DND-41 (cell line): ENCODE measurements around the gene COL19A1.

ENCODE experiments used
- ATAC-seq: fragments of 200-7000 bp; cut with Tn5 transposase; 3 replicates; pipeline ENCODE4 v1.9.1; 2021; ENCODE audit warnings: low read depth; ENCODE audit not compliant: insufficient read depth
- DNase-seq: peaks from one replicate; pipeline ENCODE4 v3.0.0-alpha.2; 2020
- H2AFZ ChIP-seq: 2 replicates; pipeline ENCODE4 v1.6.0; 2012; ENCODE audit warnings: low read depth, low read length
- H3K27ac ChIP-seq: 2 replicates; pipeline ENCODE4 v1.5.1; 2012; ENCODE audit warnings: low read length, inconsistent platforms
- H3K27me3 ChIP-seq: fragments of 200-600 bp; sonication (generic); 2 replicates; pipeline ENCODE4 v1.6.0; 2012; ENCODE audit warnings: low read length, mild to moderate bottlenecking, inconsistent platforms; ENCODE audit not compliant: insufficient read depth, poor library complexity
- H3K36me3 ChIP-seq: 2 replicates; pipeline ENCODE4 v1.5.1; 2012; ENCODE audit warnings: low read length, inconsistent platforms; ENCODE audit not compliant: insufficient read depth
- H3K4me1 ChIP-seq: 2 replicates; pipeline ENCODE4 v1.5.1; 2012; ENCODE audit warnings: mild to moderate bottlenecking, low read length; ENCODE audit not compliant: insufficient read depth
- H3K4me2 ChIP-seq: 2 replicates; pipeline ENCODE4 v1.6.0; 2012; ENCODE audit warnings: mild to moderate bottlenecking, moderate library complexity, low read length, inconsistent platforms; ENCODE audit not compliant: insufficient read depth
- H3K4me3 ChIP-seq, 2 experiments: fragments of 200-600 bp in 1 of 2; shearing (Covaris generic) in 1 of 2; 2 replicates each; pipeline ENCODE4 v1.5.1; 2012 to 2016; ENCODE audit warnings: inconsistent platforms in 2 of 2, low read length in 2 of 2, mild to moderate bottlenecking in 2 of 2, low read depth in 1 of 2, moderate library complexity in 1 of 2
- H3K79me2 ChIP-seq: 2 replicates; pipeline ENCODE4 v1.6.0; 2012; ENCODE audit warnings: low read length, inconsistent platforms; ENCODE audit not compliant: insufficient read depth
- H3K9ac ChIP-seq: 2 replicates; pipeline ENCODE4 v1.6.0; 2012; ENCODE audit warnings: low read depth, mild to moderate bottlenecking, inconsistent platforms, low read length, moderate library complexity
- H3K9me3 ChIP-seq: 2 replicates; pipeline ENCODE4 v1.5.1; 2012; ENCODE audit warnings: low read length, moderate library complexity, mild to moderate bottlenecking, inconsistent platforms; ENCODE audit not compliant: insufficient read depth, severe bottlenecking
- H4K20me1 ChIP-seq: 2 replicates; pipeline ENCODE4 v1.6.0; 2012; ENCODE audit warnings: low read length; ENCODE audit not compliant: insufficient read depth
- CTCF ChIP-seq: IDR thresholded peaks from 2 replicates; pipeline ENCODE4 v1.5.1; 2012; ENCODE audit warnings: borderline replicate concordance, low read length, moderate library complexity, mild to moderate bottlenecking; ENCODE audit not compliant: poor library complexity, severe bottlenecking; ENCODE audit errors: extremely low read depth
- EZH2 ChIP-seq: IDR thresholded peaks from 3 replicates; pipeline ENCODE4 v1.6.1; 2012; ENCODE audit warnings: borderline replicate concordance, low read depth, mild to moderate bottlenecking, moderate library complexity, low read length, inconsistent platforms; ENCODE audit not compliant: severe bottlenecking

COL19A1 gene

GRCh38 chr6:70221715-70222438, 355.5 kb downstream of the COL19A1 start:
- Histone ChIP-seq H3K4me3 (no peak overlapping the region), H3K36me3 (no peaks in the 10 kb centered on the region), H4K20me1 (no peaks in the 10 kb centered on the region), H3K9ac (no peak overlapping the region), H3K4me1 (no peaks in the 10 kb centered on the region), H3K27ac (no peak overlapping the region), H3K79me2 (no peaks in the 10 kb centered on the region), H3K4me2 (no peak overlapping the region), H3K9me3 (no peaks in the 10 kb centered on the region), H2AFZ (no peak overlapping the region), H3K27me3 (peaks cover 7% of the 10 kb centered on the region)
- ATAC-seq (no peak), DNase-seq (no peak)
- no peak for TF ChIP-seq EZH2
- TF ChIP-seq CTCF, result no peak

- H3K9me3 ChIP-seq, result no peaks in the 10 kb centered on the region
- no peak for ATAC-seq
- H3K4me3 ChIP-seq, result no peak overlapping the region
- no peak overlapping the region for H3K27ac ChIP-seq
- H3K4me2 ChIP-seq, result no peak overlapping the region
- H2AFZ ChIP-seq, result no peak overlapping the region
- H3K9ac ChIP-seq, result no peak overlapping the region
- H4K20me1 ChIP-seq, result no peaks in the 10 kb centered on the region
- H3K27me3 ChIP-seq, result peaks cover 7% of the 10 kb centered on the region
- no peak for DNase-seq
- no peaks in the 10 kb centered on the region for H3K4me1 ChIP-seq
- no peaks in the 10 kb centered on the region for H3K79me2 ChIP-seq
- TF ChIP-seq EZH2 (no peak), CTCF (no peak)
- H3K36me3 ChIP-seq, result no peaks in the 10 kb centered on the region
Observed at GRCh38 chr6:70222439-70222749, 356.0 kb downstream of the COL19A1 start.

GRCh38 chr6:70225055-70225454, 358.7 kb downstream of the COL19A1 start:
- Histone ChIP-seq H3K27me3 (peaks cover 9% of the 10 kb centered on the region), H3K4me3 (no peak overlapping the region), H3K36me3 (no peaks in the 10 kb centered on the region), H3K27ac (no peak overlapping the region), H3K9ac (no peak overlapping the region), H3K9me3 (no peaks in the 10 kb centered on the region), H3K4me2 (no peak overlapping the region), H2AFZ (no peak overlapping the region), H4K20me1 (no peaks in the 10 kb centered on the region), H3K79me2 (no peaks in the 10 kb centered on the region), H3K4me1 (no peaks in the 10 kb centered on the region)
- DNase-seq (no peak), ATAC-seq (no peak)
- no peak for TF ChIP-seq EZH2
- no peak for TF ChIP-seq CTCF

GRCh38 chr6:70231311-70231710, 365.0 kb downstream of the COL19A1 start:
- no peaks in the 10 kb centered on the region for H3K36me3 ChIP-seq
- no peaks in the 10 kb centered on the region for H4K20me1 ChIP-seq
- no peak for DNase-seq
- H3K79me2 ChIP-seq, result no peaks in the 10 kb centered on the region
- ATAC-seq, result no peak
- H2AFZ ChIP-seq, result no peak overlapping the region
- no peak overlapping the region for H3K9ac ChIP-seq
- no peak overlapping the region for H3K4me3 ChIP-seq
- H3K4me2 ChIP-seq, result no peak overlapping the region
- no peaks in the 10 kb centered on the region for H3K9me3 ChIP-seq
- H3K4me1 ChIP-seq, result no peaks in the 10 kb centered on the region
- TF ChIP-seq CTCF (no peak), EZH2 (no peak)
- no peak overlapping the region for H3K27ac ChIP-seq
- peaks cover 4% of the 10 kb centered on the region for H3K27me3 ChIP-seq
